ENCODE data around the gene ANKS6.

ANKS6 gene

DNA sequence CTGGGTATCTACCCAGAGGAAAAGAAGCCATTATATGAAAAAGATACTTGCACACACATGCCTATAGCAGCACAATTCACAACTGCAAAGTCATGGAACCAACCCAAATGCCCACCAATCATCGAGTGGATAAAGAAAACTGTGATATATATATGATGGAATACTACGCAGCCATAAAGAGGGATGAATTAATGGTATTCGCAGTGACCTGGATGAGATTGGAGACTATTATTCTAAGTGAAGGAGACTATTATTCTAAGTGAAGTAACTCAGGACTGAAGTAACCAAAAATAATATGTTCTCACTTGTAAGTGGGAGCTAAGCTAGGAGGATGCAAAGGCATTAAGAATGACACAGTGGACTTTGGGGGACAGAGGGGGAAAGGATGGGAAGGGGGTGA is 57.6 kb downstream of the ANKS6 start:
- DNase-seq (ENCODE audit: low spot score), result no peak

DNA sequence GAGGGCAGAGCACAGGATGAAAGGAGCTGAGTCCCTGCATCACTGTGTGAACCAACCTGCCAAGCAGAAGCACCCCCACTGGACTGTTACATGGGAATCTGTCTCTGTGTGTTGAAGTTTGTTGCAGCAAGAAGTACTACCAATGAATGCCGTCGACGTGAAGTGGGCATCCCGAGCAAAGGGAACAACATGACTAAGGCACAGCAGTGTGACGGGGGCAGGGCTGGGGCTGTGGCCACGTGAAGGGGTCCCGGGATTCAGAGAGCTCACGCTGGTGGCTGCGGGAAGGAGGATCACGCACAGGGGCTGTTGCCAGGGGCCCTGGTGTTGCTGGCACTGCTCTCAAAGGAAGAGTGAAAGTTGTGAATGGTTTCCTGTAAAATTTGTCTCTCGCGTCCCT is 60.1 kb downstream of the ANKS6 start:
- DNase-seq (ENCODE audit: low spot score), result no peak

DNA sequence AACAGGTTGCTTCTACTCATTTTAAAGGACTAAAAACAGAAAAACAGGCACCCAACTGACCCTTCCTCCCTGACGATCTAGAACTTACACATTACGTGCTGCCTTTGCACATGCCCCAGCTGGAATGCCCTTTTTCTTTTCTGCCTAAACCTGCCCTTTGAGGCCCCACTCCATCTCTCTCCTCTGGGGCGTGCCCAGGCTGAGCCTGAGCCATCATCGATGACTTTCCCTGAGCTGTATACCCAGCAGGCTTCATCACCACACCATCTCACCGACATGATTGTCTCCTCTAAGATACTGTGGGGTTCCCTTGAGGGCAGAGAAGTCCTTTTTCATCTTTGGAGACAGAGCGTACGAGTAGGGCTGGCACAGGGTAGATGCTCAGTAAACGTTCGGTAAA is 63.6 kb downstream of the ANKS6 start:
- no peak for DNase-seq (ENCODE audit: low spot score)

DNA sequence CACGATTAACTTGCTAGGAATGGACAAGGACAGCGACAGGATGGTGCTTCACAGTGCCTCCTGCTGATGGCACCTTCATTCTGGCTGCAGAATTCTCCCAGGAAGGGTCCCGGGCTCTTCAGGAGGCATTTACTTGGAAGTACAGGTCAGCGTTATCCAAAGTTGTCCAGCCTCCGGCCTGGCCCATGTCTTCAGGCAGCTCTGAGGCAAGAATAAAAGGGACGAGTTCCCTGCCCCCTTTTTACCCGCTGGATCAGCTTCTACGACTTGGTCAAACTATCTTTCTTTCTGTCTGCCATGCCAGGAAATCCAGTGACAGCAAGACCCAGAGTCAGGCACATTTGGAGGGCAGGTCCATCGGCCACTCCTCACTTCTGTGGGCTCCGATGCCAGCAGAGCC is 64.3 kb downstream of the ANKS6 start:
- DNase-seq (ENCODE audit: low spot score), result no peak

DNA sequence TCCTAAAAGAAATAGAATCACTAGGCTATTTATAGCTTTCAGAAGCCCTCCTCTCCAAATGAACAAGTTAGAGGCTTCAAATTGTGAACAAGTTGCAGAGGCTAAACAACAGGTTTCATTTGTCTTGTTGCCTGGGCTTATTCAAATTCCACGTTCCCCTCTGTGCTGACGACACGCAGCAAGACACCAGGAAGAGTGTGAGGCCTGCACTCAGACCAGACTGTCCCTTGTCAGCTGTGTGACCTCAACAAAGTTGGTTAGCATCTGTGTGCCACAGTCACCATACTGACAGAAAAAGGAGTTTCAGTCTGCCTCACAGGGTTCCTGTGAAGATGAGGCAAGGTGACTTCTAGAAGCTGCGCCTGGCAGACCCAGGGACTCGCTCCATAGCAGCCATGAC is 65.5 kb downstream of the ANKS6 start:
- no peak for DNase-seq (ENCODE audit: low spot score)

DNA sequence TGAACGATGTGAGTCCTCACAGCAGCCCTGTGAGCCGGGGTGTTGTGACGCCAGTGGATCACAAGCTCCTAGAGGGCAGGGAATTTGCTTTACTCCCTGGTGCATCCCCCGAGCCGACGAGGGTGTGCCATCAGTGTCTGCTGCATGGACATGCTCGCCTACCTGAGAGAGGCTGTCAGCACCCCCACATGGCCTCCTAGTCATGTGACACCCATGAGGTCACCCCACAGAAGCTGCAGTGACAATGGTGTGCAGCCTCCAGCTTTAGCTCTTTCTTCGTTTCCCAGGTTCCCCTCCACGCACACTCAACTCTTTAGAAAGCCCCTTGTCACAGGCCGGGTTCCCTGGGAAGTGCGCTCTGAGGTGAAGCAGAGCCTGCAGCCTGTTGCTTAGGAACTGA is 67.9 kb downstream of the ANKS6 start:
- DNase-seq (ENCODE audit: low spot score), result no peak

DNA sequence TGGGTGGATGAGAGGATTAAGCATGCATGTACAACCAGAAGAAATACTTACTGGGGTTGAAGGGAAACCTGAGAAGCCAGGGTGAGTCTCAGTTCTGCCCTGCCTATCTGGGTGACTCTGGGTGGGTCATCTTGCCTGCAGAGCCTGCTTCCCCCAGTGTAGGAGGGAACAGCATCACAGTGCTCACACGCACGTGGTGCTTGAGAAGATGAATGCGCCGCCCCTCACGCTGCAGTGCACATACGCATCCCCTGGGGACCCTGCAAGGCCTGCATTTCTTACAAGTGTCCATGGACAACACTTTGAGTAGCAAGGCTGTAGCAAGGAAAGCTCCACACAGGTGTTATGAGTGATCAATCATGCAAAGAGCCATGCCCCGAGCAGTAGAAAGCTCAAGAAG is 68.9 kb downstream of the ANKS6 start:
- no peak for DNase-seq (ENCODE audit: low spot score)

DNA sequence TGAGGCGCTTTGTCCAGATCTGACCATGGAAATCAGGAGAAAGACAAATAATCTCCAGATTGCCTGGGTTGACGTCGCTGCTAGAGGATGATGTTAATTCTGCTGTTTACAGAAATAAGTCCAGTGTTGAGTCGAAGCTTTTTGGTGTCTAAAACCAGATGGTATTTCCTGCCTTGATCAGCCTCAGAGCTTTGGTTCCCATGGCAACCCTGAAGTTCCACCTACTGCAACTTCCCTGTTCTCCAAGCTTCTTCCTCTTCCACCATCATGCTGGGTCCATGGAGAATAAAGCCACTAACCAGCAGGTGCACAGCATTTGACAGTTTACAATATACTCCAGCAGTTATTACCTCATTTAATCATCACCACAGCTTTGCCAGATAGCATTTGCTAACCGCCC is 69.6 kb downstream of the ANKS6 start:
- DNase-seq (ENCODE audit: low spot score), result no peak

DNA sequence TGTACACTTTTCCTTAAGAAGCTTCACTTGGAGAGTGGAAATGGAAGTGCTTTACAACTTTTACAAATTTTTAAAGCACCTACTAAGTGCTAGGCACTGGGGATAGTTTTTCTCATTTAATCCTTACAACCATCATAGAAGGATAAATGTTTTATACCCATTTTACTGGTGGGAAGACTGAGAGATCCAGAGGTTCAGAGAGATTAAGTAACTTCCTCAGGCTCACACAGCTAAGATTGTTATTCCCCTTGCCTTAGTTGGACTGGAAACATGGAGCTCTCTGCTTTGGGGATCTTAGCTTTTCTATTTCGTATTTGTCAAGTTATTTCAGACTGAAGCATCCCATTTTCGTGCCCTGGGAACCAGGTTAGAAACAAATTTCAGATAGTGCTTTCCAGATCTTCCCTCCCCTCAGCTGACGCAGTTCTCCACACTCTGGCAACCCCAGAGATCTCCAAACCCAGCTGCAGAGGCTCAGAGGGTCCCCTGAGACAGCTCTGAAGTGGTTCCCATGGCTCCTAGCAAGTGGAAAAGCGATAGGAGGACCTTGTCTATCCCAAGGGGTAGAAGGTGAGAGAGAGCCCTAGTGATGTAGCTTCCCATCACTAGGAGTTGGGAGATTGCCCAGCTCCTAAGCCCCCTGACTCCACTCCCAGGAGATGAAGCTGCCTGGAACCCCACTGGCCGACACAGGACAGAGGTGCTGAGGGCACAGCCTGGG is 71.4 kb downstream of the ANKS6 start:
- no peak for DNase-seq (ENCODE audit: low spot score)

DNA sequence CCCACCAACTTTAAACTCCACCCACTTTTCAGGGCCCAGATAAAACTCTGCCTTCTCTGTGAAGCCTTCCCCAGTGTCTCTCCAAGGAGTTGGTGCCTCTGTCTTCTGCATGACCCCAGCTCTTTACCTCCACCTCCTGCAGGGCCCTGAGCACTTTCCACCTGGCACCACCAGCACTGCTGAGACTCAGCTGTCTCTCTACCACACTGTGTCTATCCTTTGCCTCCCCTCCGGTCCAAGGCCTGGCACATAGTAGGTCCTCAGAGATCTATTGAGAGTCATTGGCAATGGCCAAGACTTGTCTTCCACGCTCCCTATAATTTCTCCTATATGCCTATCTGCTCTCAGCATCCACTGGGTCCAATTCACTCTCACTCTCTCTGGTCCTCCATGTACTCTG is 74.7 kb downstream of the ANKS6 start:
- no peak for DNase-seq (ENCODE audit: low spot score)

DNA sequence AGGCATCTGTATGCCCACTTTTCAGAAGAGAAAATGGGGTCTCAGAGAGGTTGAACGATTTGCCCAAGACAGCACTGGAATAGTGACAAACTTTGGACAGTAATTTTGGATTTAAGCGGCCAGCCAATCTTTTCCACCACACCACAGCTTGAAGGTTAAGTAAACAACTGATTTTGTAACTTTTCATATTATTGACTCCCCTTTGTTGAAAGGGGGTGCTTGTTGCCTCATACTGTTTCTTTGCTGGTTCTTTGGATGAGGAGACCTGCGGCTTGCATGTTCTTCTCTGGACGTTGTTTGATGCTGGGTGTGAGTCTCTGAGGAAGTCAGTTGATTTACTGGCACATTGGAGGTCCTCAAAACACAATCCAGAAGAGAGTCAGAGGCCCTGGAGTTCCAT is 76.0 kb downstream of the ANKS6 start:
- no peak for DNase-seq (ENCODE audit: low spot score)

DNA sequence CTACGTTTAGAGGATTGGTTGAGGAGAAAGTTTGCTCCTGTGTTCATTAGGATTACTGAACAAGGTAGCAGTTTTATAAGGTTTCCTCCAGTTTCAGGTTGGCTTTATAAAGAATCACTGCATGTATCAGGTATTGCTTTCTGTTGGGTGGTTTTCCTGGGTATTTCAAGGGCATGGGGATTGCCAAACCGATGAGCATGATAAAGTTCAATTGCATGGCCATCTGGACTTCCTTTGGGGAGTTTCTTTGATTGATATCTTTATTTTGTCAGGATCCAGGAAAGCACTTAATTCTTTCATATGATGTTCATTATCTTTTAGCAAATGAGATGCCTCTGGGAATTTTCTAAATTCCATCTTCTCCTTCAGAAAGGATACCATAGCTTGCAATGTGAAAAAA is 77.3 kb downstream of the ANKS6 start:
- DNase-seq (ENCODE audit: low spot score), result no peak

DNA sequence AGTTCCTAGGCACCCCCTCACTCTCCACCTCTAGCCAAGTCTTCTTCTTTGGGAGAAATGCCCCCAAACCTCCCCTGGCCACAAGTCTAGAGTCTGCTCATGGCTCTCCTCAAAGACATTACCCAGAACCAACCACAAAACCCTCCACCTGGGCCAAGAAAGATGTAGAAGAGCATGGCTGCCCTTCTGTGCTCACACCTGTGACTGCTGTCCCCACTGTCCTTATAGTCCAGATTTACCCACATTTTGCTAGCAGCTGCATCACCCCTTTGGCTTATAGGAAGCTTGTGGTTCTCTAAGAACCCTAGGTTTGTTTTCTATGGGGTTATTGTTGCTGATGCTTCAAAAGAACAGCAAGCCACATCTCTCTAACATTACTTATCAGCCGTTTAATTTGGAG is 81.5 kb downstream of the ANKS6 start:
- no peak for DNase-seq (ENCODE audit: low spot score)

DNA sequence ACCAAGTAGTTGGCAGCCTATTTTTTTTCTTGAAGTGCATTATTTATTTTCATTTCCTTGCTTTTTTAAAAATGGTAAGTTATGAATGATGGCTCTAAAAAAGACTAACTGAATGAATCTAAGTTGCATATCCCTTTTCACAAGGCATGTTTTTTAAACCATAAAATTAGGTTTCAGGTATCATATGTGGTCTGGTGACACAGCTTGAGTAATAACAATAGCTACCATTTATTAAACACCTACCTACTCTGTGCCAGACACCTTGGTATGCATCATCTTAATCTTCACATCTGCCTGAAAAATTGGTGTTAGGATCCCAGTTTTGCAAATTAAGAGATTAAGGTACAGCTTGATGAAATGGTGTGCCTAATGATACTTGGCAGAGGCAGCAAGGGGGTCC is 83.4 kb downstream of the ANKS6 start:
- no peak for DNase-seq (ENCODE audit: low spot score)

DNA sequence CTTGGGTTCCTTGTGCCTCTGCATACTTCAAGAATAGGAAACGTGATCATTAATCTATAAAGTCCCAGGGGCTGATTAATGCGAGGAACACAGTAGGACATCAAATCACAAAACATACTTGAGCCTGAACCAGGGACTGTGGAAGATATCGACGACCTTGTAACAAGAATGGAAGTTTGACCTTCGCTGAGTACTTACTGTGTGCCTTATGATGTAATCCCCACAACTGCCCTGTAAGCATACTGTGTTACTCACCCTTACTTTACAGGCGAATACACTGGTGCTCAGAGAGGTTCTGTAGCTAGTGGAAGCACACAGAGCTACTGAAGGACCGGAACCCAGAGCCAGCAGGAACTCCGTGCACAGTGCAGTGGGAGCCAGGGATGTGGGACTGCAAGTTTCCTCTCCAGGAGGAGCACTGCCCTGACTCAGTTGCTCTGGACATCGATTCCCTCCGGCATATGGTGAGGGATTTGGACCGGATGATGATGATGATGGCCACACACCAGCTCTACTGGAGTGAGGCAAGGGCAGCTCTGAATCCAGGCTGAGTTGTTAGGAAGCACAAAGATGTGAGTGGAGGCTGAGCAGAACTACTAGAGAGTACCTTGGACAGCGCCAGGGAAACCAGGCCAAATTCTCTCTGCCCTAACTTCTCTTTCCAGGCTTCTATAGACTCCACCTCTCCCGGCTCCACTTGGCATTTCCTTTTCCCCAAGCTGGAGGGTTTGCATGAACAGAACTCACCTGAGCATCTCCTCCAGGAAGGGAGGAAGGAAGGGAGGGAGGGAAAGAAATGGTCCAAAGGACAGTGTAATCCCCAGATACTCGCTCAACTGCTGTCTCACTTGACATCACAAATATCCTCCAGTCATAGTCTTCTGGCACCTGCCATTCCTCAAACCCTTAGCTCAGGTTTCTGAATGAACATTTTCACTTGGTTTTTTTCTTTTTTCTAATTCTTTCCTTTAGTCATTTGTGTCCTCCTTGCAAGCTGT is 86.1 kb downstream of the ANKS6 start:
- peak; percentile 34 for DNase-seq (ENCODE audit: low spot score)

DNA sequence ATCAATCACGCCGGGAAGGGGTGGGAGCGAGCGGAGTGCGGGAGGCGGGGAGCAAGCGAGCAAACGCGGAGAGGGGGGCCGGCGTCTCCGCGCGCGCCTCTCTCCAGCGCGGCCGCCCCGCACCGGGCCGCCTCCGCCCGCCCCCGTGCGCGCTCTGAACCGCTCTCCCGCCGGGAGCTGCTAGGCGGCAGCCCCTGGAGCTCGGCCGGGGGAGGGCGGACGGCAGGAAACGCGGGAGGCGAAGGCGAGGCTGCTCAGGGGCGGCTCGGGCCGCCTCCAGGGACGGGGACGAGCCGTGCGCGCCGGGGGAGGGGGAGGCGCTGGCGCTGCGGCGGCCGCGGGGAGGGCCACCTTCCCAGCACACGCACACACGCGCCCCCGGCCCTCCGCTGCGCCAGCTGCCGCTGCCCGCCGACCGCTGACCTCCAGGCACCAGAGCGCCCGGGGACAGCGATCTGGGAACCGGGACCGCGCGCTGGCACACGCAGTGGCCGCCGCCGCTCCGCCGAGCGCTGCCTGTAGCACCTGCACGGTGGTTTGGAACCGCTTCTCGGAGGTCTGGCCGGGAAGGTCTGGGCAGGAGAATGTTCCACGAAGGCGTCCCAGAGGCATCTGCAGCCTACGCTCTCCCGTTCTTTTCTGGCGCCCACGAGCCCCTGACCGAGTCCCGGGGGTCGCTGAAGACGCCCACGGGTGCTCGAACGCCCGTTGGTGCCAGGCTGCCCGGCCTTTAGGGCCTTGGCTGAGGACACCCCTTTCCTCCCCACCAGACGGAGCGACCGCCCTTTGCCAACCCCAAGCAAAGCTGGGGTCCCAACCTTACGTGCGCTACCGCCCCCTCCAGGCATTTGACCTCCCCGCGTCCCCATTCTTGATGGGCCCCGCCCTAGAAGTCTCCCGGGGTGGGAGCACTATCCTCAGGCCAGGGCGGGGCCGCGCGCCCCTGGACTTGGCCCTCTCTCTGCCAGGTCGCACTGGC is 87.1 kb downstream of the ANKS6 start, which contains the start of gene GABBR2:
TSS of gene GABBR2 (minus strand) at position 3 of the 979 bp plus-strand sequence. CDS start 198 bp downstream, outside the sequence.
- no peak for DNase-seq (ENCODE audit: low spot score)

DNA sequence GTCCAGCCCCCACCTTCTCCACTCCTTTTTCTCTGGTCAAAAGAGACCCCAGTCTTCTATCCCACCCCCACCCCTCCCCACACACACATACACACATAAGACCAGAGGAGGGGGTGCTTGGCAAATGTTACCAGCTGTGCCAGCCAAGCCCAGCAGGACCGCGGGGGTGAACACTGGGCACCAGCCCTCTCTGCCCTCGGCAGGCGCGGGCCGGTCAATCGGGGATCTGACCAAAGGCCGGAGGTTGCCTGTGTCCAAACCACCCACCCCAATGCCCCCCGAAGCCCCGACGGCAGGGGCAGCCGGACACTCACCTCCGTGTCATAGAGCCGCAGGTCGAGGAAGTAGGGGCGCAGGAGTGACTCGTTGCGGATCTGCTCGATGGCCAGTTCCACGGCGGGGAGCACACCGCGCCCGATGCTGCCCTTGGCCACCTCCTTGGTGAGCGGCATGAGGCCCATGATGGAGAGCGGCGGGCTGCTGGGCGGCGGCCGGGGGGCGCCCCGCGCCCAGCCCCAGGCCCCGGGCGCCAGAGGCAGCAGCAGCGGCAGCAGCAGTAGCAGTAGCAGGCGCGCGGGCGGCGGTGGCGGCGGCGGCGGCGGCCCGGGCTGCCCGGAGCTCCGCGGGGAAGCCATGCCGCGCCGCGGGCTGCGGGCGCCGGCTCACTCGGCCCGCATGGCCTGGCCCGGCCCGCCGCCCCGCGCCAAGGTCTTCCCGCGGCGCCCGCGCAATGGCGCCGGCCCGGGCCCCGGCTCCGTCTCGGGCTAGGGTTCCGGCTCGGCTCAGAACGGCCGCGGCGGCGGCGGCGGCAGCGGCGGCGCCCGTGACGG is 88.0 kb downstream of the ANKS6 start:
- no peak for DNase-seq (ENCODE audit: low spot score)

DNA sequence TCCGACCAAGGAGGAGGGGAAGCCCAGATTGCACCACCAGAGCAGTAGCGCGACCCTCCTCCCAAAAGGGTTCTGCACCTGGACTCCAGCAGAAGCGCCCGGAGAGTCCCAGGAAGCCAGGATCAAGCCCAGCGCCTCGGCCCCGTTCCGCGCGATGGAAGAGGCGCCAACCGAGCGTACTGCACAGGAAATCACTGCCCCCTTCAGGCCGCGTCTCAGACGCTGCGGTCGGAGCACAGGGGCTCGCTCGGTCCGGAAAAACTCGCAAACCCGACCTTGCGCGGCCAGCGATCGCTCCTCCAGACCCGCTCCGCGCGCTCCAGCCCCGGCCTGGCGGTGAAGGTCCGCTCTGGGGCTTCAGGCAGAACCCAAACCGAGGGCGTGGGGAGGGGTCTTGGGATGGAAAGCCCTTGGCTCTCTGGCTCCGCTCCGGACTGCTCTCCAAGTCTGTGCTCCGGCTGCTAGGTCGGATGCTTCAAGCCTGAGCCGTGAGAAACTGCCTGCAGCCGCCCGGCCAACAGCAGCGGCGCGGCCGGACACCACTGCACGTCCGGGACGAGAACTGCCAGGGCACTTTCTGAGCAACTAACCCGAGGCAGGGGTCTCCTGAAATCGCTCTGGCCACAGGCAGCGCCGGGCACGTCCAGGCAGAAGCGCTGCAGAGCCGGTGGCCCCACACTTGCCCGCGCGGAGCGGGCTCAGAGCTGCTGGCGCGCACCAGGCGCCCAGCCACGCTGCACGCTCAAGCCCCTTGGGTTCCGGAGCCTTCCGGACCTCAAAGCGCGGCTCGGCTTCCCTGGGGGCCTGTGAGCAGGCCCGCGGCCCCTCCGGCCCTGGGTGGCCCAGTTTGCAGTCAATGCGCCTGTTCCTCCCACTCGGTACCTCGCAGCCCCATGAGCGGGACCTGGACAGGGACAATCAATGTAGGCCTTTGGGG is 88.9 kb downstream of the ANKS6 start:
- DNase-seq (ENCODE audit: low spot score), result peak; percentile 81

DNA sequence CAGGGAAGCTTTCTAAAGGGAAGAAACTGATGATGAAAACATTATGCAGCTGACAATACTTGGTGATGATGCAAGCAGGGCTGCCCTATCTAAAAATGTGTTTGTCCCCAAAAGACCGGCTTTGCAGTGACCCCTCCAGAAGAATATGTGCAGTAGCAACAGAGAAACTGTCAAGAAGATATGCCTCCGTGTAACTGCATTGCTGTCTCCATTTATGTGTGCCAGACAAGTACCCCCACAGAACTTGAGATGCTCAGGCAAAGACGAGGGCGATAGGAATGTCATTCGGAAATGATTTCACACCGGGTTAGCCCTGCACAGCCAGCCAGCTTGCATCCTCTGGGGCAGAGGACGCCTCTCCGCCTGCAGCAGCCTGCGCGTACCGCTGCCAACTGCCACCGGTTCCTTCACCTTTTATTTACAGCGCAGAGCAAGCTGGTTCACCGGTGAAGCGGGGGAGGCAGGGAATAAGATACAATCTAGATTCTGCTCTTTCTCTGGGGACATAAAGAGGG is 89.6 kb downstream of the ANKS6 start:
- no peak for DNase-seq (ENCODE audit: low spot score)
